ENCODE data around the gene RAD51AP1.

The RAD51AP1 gene

DNA sequence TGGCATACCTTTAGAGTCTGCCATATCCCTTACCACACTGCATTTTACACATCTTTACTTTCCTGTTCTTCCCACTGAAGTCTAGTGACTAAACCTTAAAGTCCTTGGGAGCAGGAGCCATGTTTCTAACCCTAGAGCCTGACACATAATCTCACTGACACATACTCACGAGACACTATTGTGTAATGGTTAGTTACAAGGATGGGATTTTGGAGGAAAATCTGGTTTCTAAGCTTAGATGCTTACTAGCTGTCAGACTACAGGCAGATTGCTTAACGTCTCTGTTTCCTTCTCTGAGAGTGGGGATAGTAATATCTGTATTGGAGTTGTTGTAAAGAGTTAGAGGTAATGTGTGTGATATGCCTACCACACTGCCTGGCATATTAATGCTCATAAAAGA is 17.1 kb downstream of the RAD51AP1 start:
- no peaks in the 10 kb centered on the region for H3K9me3 ChIP-seq (ENCODE audit: control insufficient read depth, low read depth, low read length)
- H3K27me3 ChIP-seq (ENCODE audit: control insufficient read depth, insufficient read depth, low read length): no peaks in the 10 kb centered on the region
- no peak overlapping the region for H3K4me3 ChIP-seq (ENCODE audit: low read length)
- H3K4me1 ChIP-seq (ENCODE audit: control insufficient read depth, low read depth, low read length): no peaks in the 10 kb centered on the region
- H3K27ac ChIP-seq (ENCODE audit: low read length): no peak overlapping the region
- no peak overlapping the region for H3K9ac ChIP-seq (ENCODE audit: low read length)
- peaks cover 57% of the 10 kb centered on the region for H3K36me3 ChIP-seq (ENCODE audit: control insufficient read depth, low read depth, low read length)

DNA sequence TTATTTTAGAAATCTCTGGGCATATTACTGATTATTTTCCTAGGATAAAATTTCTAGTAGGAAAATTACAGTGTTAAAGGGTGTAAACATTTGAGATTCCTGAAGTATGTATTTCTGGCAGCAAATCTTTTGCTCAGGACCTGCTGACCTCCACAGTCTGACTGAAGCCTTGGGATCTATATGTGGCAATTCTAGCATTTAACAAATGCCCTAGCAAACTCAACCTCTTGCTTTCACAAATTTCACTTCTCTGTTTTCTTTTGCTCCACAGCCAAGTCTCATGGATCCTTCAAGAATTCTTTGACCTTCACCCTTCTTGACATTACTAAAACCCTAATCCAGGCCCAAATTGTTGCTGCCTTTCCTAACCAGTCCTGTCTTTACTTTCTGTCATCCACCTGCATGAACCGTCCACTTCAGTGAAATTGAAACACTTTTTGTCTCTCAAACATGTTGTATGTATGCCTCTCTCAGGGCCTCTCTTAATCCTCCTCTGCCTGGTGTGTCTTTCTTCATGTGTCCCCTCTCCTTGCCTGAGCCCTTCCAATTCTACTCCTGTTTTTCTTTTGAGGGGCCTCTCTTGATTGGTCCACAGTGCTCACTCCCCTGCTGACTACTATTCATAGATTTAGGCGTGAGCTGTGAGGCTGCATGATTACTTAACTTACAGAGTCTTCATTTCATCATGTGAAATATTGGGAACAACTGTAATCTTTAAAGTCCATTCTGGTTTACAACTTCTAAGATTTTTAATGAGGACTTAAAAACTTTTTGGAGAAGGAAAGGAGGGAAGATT is 18.2 kb downstream of the RAD51AP1 start:
- H3K27me3 ChIP-seq (ENCODE audit: control insufficient read depth, insufficient read depth, low read length): no peaks in the 10 kb centered on the region
- no peak overlapping the region for H3K27ac ChIP-seq (ENCODE audit: low read length)
- H3K4me3 ChIP-seq (ENCODE audit: low read length): no peak overlapping the region
- H3K9me3 ChIP-seq (ENCODE audit: control insufficient read depth, low read depth, low read length): no peaks in the 10 kb centered on the region
- H3K36me3 ChIP-seq (ENCODE audit: control insufficient read depth, low read depth, low read length): peaks cover 57% of the 10 kb centered on the region
- no peaks in the 10 kb centered on the region for H3K4me1 ChIP-seq (ENCODE audit: control insufficient read depth, low read depth, low read length)
- H3K9ac ChIP-seq (ENCODE audit: low read length): no peak overlapping the region

GRCh38 chr12:4557586-4557985 is 18.9 kb downstream of the RAD51AP1 start:
- Histone ChIP-seq H3K4me1 (ENCODE audit: control insufficient read depth, low read depth, low read length) (no peaks in the 10 kb centered on the region), H3K9me3 (ENCODE audit: control insufficient read depth, low read depth, low read length) (no peaks in the 10 kb centered on the region), H3K4me3 (ENCODE audit: low read length) (no peak overlapping the region), H3K27me3 (ENCODE audit: control insufficient read depth, insufficient read depth, low read length) (peaks cover 5% of the 10 kb centered on the region), H3K9ac (ENCODE audit: low read length) (no peak overlapping the region), H3K27ac (ENCODE audit: low read length) (no peak overlapping the region), H3K36me3 (ENCODE audit: control insufficient read depth, low read depth, low read length) (peaks cover 52% of the 10 kb centered on the region)

DNA sequence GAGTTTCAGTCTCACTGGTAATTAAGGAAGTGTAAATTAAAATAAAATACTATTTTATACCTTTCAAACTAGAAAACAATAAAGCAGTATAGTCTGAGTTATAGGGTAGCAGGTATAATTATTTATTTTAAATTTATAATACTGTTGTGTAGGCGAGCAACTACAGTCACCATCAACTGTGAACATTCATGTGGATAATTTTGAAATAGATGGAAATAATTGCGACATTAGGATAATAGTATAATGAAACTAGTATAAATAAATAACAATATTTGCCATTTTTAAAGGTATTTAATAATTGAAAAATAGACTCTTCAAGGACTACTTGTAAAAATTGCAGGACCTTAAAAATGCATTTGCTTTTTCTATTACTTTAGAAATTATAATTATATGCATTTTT is 19.5 kb downstream of the RAD51AP1 start:
- Histone ChIP-seq H3K4me3 (ENCODE audit: low read length) (no peak overlapping the region), H3K4me1 (ENCODE audit: control insufficient read depth, low read depth, low read length) (no peaks in the 10 kb centered on the region), H3K27me3 (ENCODE audit: control insufficient read depth, insufficient read depth, low read length) (peaks cover 11% of the 10 kb centered on the region), H3K36me3 (ENCODE audit: control insufficient read depth, low read depth, low read length) (peaks cover 46% of the 10 kb centered on the region), H3K27ac (ENCODE audit: low read length) (no peak overlapping the region), H3K9ac (ENCODE audit: low read length) (no peak overlapping the region), H3K9me3 (ENCODE audit: control insufficient read depth, low read depth, low read length) (no peaks in the 10 kb centered on the region)

GRCh38 chr12:4562034-4562657 is 23.5 kb downstream of the RAD51AP1 start, which contains the start of gene DYRK4:
DYRK4 (plus strand) TSS chr12:4562208; CDS start chr12:4562246, 38 bp downstream.
- peak within 1 kb of the TSS; percentile 5 for H3K9ac ChIP-seq (ENCODE audit: low read length)
- peaks cover 19% of the 10 kb centered on the region for H3K27me3 ChIP-seq (ENCODE audit: control insufficient read depth, insufficient read depth, low read length)
- H3K36me3 ChIP-seq (ENCODE audit: control insufficient read depth, low read depth, low read length): peaks cover 14% of the 10 kb centered on the region
- no peak within 1 kb of the TSS for H3K27ac ChIP-seq (ENCODE audit: low read length)
- H3K4me3 ChIP-seq (ENCODE audit: low read length): peak within 1 kb of the TSS; percentile 41
- H3K4me1 ChIP-seq (ENCODE audit: control insufficient read depth, low read depth, low read length): no peaks in the 10 kb centered on the region
- no peaks in the 10 kb centered on the region for H3K9me3 ChIP-seq (ENCODE audit: control insufficient read depth, low read depth, low read length)

DNA sequence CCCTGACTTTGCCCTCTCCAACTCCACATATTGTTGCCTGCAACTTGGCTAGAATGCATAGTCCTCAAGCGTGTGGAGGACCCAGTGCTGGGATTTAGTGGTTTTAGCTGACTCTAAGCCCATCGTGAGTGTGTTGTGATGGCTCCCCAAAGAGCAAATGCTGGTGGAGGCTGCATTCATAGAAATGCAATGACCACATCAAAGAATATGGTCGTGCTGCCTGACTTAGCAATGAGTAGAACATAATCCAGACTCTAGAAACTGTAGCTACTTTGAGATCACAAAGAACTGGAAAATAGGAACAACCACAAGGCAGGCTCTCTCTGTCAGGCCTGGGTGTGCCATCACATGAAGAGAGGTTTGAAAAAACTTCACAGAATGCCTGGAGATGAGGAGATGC is 24.6 kb downstream of the RAD51AP1 start:
- Histone ChIP-seq H3K36me3 (ENCODE audit: control insufficient read depth, low read depth, low read length) (peaks cover 11% of the 10 kb centered on the region), H3K27me3 (ENCODE audit: control insufficient read depth, insufficient read depth, low read length) (peaks cover 19% of the 10 kb centered on the region), H3K9me3 (ENCODE audit: control insufficient read depth, low read depth, low read length) (no peaks in the 10 kb centered on the region), H3K9ac (ENCODE audit: low read length) (no peak overlapping the region), H3K27ac (ENCODE audit: low read length) (no peak overlapping the region), H3K4me3 (ENCODE audit: low read length) (no peak overlapping the region), H3K4me1 (ENCODE audit: control insufficient read depth, low read depth, low read length) (no peaks in the 10 kb centered on the region)

DNA sequence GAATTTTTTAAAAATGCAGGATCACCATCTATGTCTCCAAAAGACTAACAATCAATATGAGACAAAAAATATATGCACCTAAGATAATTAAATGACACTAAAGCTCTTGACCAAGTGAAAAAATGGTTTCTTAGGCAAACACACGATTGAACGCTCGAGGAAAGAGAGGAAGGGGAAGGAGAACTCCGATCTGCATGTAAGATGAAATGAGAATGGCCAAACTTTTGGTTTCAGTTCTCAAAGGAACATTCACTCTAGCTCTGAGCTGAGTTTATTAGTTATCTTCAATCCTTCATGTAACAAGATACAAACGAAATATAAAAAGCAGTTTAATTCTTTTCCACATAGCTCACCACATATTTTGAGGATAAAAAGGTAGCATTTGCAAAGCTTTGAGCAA is 26.1 kb downstream of the RAD51AP1 start:
- no peak overlapping the region for H3K4me3 ChIP-seq (ENCODE audit: low read length)
- no peaks in the 10 kb centered on the region for H3K9me3 ChIP-seq (ENCODE audit: control insufficient read depth, low read depth, low read length)
- no peak overlapping the region for H3K27ac ChIP-seq (ENCODE audit: low read length)
- H3K36me3 ChIP-seq (ENCODE audit: control insufficient read depth, low read depth, low read length): no peaks in the 10 kb centered on the region
- peaks cover 19% of the 10 kb centered on the region for H3K27me3 ChIP-seq (ENCODE audit: control insufficient read depth, insufficient read depth, low read length)
- H3K9ac ChIP-seq (ENCODE audit: low read length): no peak overlapping the region
- no peaks in the 10 kb centered on the region for H3K4me1 ChIP-seq (ENCODE audit: control insufficient read depth, low read depth, low read length)

DNA sequence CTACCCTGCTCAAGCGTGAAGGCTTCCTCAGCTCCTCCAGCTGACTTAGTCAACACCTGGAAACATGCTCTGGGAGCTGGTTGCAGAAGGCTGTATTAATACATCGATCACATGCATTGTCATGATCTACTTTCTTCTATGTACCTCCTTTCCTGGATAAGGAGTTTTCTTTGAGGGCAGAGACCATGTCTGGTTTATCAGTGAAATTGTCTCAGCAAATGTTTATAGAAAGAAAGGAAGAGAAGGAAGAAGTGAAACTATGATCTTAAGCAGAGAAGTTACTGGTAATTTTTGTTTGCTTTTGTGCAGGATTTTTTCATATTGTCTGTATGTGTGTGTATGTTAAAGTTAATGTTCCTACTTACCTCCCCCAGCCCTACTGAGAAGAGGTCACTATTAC is 27.8 kb downstream of the RAD51AP1 start:
- Histone ChIP-seq H3K27me3 (ENCODE audit: control insufficient read depth, insufficient read depth, low read length) (peaks cover 19% of the 10 kb centered on the region), H3K27ac (ENCODE audit: low read length) (no peak overlapping the region), H3K4me3 (ENCODE audit: low read length) (no peak overlapping the region), H3K4me1 (ENCODE audit: control insufficient read depth, low read depth, low read length) (no peaks in the 10 kb centered on the region), H3K9me3 (ENCODE audit: control insufficient read depth, low read depth, low read length) (no peaks in the 10 kb centered on the region), H3K9ac (ENCODE audit: low read length) (no peak overlapping the region), H3K36me3 (ENCODE audit: control insufficient read depth, low read depth, low read length) (no peaks in the 10 kb centered on the region)

DNA sequence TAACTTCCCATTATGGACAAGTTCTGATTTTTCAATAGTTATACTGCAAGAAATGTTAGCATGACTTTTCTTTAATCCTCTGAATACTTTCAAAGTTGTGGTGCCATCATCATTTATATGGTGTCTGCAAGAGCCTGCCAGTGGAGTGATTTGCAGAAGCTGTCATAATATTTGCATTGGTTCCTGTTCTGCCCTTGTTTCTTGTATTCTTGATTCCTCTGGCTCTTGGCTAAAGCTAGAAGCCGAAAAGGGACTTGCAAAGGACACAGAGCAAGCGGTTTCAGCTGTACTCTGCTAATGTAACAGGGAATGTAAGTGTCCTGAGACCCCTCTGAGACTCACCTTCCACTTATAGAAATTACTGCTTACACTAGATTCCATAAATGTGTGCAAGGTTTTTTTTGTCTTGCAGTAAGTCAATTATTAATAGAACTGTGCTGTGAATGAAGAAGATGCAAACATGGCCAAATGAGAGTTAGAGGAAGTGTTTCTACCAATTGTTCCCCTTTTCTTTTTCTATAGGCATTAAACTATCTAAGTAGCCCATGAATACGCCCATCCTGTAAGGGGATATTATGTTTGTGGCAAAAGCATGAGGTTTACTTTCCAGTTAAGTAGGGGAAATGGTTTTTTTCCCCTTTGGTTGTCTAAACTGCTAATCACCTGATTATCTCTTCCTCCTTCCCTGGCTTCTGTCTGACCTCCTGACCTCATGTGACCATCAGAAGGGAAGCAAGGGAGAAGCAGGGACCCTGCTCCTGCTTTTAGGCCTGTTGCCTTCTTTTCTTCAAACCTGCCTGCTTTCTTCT is 28.6 kb downstream of the RAD51AP1 start:
- Histone ChIP-seq H3K9ac (ENCODE audit: low read length) (no peak overlapping the region), H3K9me3 (ENCODE audit: control insufficient read depth, low read depth, low read length) (no peaks in the 10 kb centered on the region), H3K36me3 (ENCODE audit: control insufficient read depth, low read depth, low read length) (no peaks in the 10 kb centered on the region), H3K27me3 (ENCODE audit: control insufficient read depth, insufficient read depth, low read length) (peaks cover 17% of the 10 kb centered on the region), H3K4me1 (ENCODE audit: control insufficient read depth, low read depth, low read length) (no peaks in the 10 kb centered on the region), H3K27ac (ENCODE audit: low read length) (no peak overlapping the region), H3K4me3 (ENCODE audit: low read length) (no peak overlapping the region)

DNA sequence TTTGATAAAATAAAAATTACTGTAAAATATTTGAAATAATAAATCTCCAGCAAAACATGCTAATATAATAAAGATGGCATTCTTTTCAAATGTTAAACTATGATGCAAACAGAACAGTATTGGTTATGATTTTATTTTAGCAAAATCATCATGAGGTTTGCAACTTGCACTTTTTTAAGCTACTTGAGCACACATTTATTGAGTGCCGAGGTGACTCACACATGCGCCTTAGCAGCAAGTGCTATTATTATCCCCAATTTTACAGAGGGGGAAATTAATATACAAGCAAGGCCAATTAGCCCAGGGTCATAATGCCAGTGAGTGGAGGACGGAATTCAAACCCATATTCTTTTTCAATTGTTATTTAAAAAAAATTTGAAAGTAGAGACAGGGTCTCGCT is 30.6 kb downstream of the RAD51AP1 start:
- H3K27me3 ChIP-seq (ENCODE audit: control insufficient read depth, insufficient read depth, low read length): no peaks in the 10 kb centered on the region
- H3K9ac ChIP-seq (ENCODE audit: low read length): no peak overlapping the region
- H3K36me3 ChIP-seq (ENCODE audit: control insufficient read depth, low read depth, low read length): no peaks in the 10 kb centered on the region
- H3K9me3 ChIP-seq (ENCODE audit: control insufficient read depth, low read depth, low read length): no peaks in the 10 kb centered on the region
- H3K4me1 ChIP-seq (ENCODE audit: control insufficient read depth, low read depth, low read length): no peaks in the 10 kb centered on the region
- H3K27ac ChIP-seq (ENCODE audit: low read length): no peak overlapping the region
- H3K4me3 ChIP-seq (ENCODE audit: low read length): no peak overlapping the region

DNA sequence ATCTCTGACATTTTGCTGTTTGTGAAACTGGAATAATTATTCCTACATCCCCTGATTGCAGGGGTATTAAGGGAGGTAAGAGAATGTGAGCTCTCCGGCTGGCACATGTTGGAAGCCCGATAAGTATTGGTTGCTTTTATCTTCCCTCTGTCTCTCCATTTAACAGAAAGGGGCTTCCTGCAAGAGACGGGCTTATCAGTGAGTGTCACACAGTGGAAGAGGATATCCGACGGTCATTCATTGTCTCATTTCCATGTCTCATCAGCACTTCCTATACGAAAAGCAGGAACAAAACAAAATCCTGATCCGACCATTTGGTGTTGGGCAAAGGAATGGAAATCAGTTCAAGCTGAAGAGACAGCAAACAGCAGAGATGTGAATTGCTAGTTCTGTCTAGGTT is 34.0 kb downstream of the RAD51AP1 start:
- no peak overlapping the region for H3K4me3 ChIP-seq (ENCODE audit: low read length)
- H3K36me3 ChIP-seq (ENCODE audit: control insufficient read depth, low read depth, low read length): no peaks in the 10 kb centered on the region
- H3K9ac ChIP-seq (ENCODE audit: low read length): no peak overlapping the region
- no peaks in the 10 kb centered on the region for H3K4me1 ChIP-seq (ENCODE audit: control insufficient read depth, low read depth, low read length)
- H3K9me3 ChIP-seq (ENCODE audit: control insufficient read depth, low read depth, low read length): no peaks in the 10 kb centered on the region
- no peak overlapping the region for H3K27ac ChIP-seq (ENCODE audit: low read length)
- H3K27me3 ChIP-seq (ENCODE audit: control insufficient read depth, insufficient read depth, low read length): no peaks in the 10 kb centered on the region
